HCT116 (cell line): ENCODE data around the gene GALNT18.

ENCODE experiments used
- CTCF ChIP-seq, 3 experiments: fragments of 200-600 bp in 1 of 3; sonication (generic) in 1 of 3; IDR thresholded peaks in 2 of 3; conservative IDR thresholded peaks in 1 of 3; 2 replicates each; pipeline ENCODE4 v1.5.1; 2012 to 2017; ENCODE audit warnings: low read depth in 2 of 3, low read length in 2 of 3, antibody characterized with exemption in 1 of 3, borderline replicate concordance in 1 of 3, control low read depth in 1 of 3, mild to moderate bottlenecking in 1 of 3, mixed read lengths in 1 of 3, mixed run types in 1 of 3, moderate library complexity in 1 of 3; ENCODE audit not compliant: insufficient read depth in 1 of 3
- EZH2 ChIP-seq: fragments of 200-600 bp; sonication (generic); IDR thresholded peaks from 2 replicates; pipeline ENCODE4 v1.6.1; 2017; ENCODE audit warnings: antibody characterized with exemption, mixed run types
- JUND ChIP-seq: IDR thresholded peaks from 2 replicates; pipeline ENCODE4 v1.6.1; 2012
- POLR2A ChIP-seq: IDR thresholded peaks from 2 replicates; pipeline ENCODE4 v1.7.0; 2011; ENCODE audit warnings: borderline replicate concordance; ENCODE audit not compliant: insufficient read depth, insufficient read length; ENCODE audit errors: extremely low read depth
- POLR2AphosphoS5 ChIP-seq: IDR thresholded peaks from 2 replicates; pipeline ENCODE4 v1.6.1; 2011; ENCODE audit warnings: mild to moderate bottlenecking, low read depth, low read length, moderate library complexity
- SIN3A ChIP-seq: IDR thresholded peaks from 2 replicates; pipeline ENCODE4 v1.6.1; 2012; ENCODE audit warnings: low read depth

DNA sequence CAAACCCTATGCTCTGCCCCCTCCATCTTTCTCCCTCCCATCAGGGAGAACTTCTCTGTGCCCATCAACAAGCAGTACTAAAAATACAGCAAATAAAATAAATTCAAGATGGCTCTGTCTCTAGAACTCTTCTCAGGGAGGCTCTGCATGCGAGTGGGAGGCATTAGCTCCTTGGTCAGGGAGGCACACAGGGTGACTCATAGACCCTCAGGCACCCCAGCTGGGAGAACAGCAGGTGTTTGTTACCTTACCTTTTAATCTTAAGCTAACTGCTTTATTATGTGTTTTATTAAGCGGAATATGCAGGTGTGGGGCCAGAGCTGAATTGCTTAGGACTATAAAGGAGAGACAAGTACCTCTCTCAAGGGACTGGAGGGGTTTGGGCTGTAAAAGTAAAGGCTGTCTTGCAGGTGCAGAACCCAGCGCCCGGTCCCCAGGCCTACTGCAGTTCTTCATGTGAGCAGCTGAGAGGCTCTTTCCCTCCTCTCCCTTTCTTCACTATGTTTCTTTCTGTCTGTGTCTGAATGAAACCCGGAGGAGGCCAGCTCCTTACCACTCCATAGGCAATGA is 289.6 kb downstream of the GALNT18 start:
- TF ChIP-seq JUND, result no peak
- TF ChIP-seq POLR2A, result no peak
- TF ChIP-seq CTCF (IDR thresholded peaks at IDR 0.05 in 2 of 3, conservative IDR thresholded peaks at IDR 0.05 in 1 of 3; ENCODE audit: borderline replicate concordance in 1 of 3, insufficient read depth in 1 of 3, low read depth in 2 of 3, low read length in 2 of 3), result no peak
- TF ChIP-seq POLR2AphosphoS5, result no peak
- no peak for TF ChIP-seq EZH2
- no peak for TF ChIP-seq SIN3A
